K562 (cell line): ENCODE results near the gene CACNA1C. TPM values are rescaled to one million over a fixed set of nuclear protein-coding genes. Genes with fewer than 3 reads are reported as not detected.

Source experiments
- ATAC-seq: fragments of 200-7000 bp; cut with Tn5 transposase; 3 replicates; pipeline ENCODE4 v1.9.1; 2020; ENCODE audit warnings: moderate library complexity
- BruUV-seq: library from RNA; stranded (reverse); fragments of 400-500 nt; replicated peaks from 2 replicates; lab custom pipeline; 2021; lab: Mats Ljungman, UMichigan
- CTCF ChIA-PET: fragments of 300-600 bp; formaldehyde crosslinking; extraction: SDS; loops from one replicate; lab custom pipeline; 2021; ENCODE audit warnings: low intra/inter-chr PET ratio; lab: Yijun Ruan, JAX
- POLR2A ChIA-PET: fragments of 300-600, 350-650 bp; sonication (Branson Sonifier 250); formaldehyde crosslinking; extraction: SDS; loops from one replicate; lab custom pipeline; 2021; ENCODE audit warnings: antibody characterized with exemption, inconsistent platforms; lab: Yijun Ruan, JAX
- DNase-seq, 4 experiments: peaks; one replicate each; pipeline versions ENCODE4 v3.0.0 to v3.0.0-alpha.2; 2011 to 2018; ENCODE audit warnings: low spot score in 3 of 4, mixed read lengths in 3 of 4; ENCODE audit errors: extremely low read depth in 1 of 4
- FAIRE-seq: peaks from 2 replicates; lab custom pipeline; 2011; peaks lifted over from hg19 to GRCh38; lab: Jason Lieb, UNC
- H2AFZ ChIP-seq: 2 replicates; pipeline ENCODE4 v1.6.0; 2011; ENCODE audit warnings: low read depth, low read length, control low read depth, inconsistent platforms
- H3K27ac ChIP-seq: fragments of 200-600 bp; 3 replicates; pipeline ENCODE4 v1.8.0; 2011; ENCODE audit warnings: low read depth, mild to moderate bottlenecking, control low read depth, inconsistent platforms, low read length, moderate library complexity, mixed read lengths; ENCODE audit errors: extremely low read depth
- H3K27me3 ChIP-seq, 2 experiments: fragments of 300-600 bp in 1 of 2; 2 replicates in 1 of 2; 3 replicates in 1 of 2; pipeline versions ENCODE4 v1.6.0 to v1.8.0; 2011; ENCODE audit warnings: inconsistent platforms in 2 of 2, low read length in 2 of 2, mild to moderate bottlenecking in 1 of 2, mixed read lengths in 1 of 2, moderate library complexity in 1 of 2; ENCODE audit not compliant: control insufficient read depth in 2 of 2, insufficient read depth in 2 of 2
- H3K36me3 ChIP-seq: fragments of 300-600 bp; 3 replicates; pipeline ENCODE4 v1.8.0; 2011; ENCODE audit warnings: mild to moderate bottlenecking, low read length, inconsistent platforms; ENCODE audit not compliant: control insufficient read depth, insufficient read depth
- H3K4me1 ChIP-seq, 2 experiments: fragments of 200-600 bp in 1 of 2; replicated peaks in 1 of 2; 2 replicates in 1 of 2; 3 replicates in 1 of 2; pipeline versions ENCODE4 v1.5.1 to v1.8.0; 2011; ENCODE audit warnings: inconsistent platforms in 2 of 2, low read length in 2 of 2, mild to moderate bottlenecking in 1 of 2, mixed read lengths in 1 of 2, moderate library complexity in 1 of 2; ENCODE audit not compliant: control insufficient read depth in 2 of 2, insufficient read depth in 2 of 2
- H3K4me2 ChIP-seq: 2 replicates; pipeline ENCODE4 v1.6.1; 2011; ENCODE audit warnings: low read length, control low read depth, inconsistent platforms, mixed read lengths; ENCODE audit not compliant: insufficient read depth
- H3K4me3 ChIP-seq: fragments of 200-600 bp; sonication (generic), shearing (Covaris generic); 2 replicates; pipeline ENCODE4 v1.5.1; 2016; ENCODE audit warnings: control low read depth, inconsistent platforms
- H3K79me2 ChIP-seq: fragments of 200-600 bp; 3 replicates; pipeline ENCODE4 v1.8.0; 2011; ENCODE audit warnings: low read length, inconsistent platforms; ENCODE audit not compliant: control insufficient read depth, insufficient read depth
- H3K9ac ChIP-seq, 2 experiments: 2 replicates each; pipeline versions ENCODE4 v1.6.0 to v1.6.1; 2011; ENCODE audit warnings: low read depth in 2 of 2, low read length in 2 of 2, control low read depth in 1 of 2, inconsistent platforms in 1 of 2, mild to moderate bottlenecking in 1 of 2, mixed read lengths in 1 of 2; ENCODE audit not compliant: insufficient read depth in 1 of 2
- H3K9me1 ChIP-seq: one replicate; pipeline ENCODE4 v1.6.0; 2011; ENCODE audit warnings: inconsistent platforms, mild to moderate bottlenecking, low read length, moderate library complexity; ENCODE audit not compliant: control insufficient read depth, insufficient read depth
- H3K9me3 ChIP-seq: replicated peaks from 2 replicates; pipeline ENCODE4 v1.5.1; 2011; ENCODE audit warnings: low read depth, low read length, inconsistent platforms; ENCODE audit not compliant: control insufficient read depth, insufficient read depth
- H4K20me1 ChIP-seq: replicated peaks from 2 replicates; pipeline ENCODE4 v1.6.1; 2011; ENCODE audit warnings: low read length, inconsistent platforms, mixed read lengths; ENCODE audit not compliant: control insufficient read depth, insufficient read depth
- DEAF1 ChIP-seq: fragments of 450-650 bp; formaldehyde crosslinking; IDR thresholded peaks from 2 replicates; pipeline ENCODE4 v1.4.0; 2020; ENCODE audit warnings: mild to moderate bottlenecking, moderate library complexity
- EGR1 ChIP-seq: fragments of 450-650 bp; conservative IDR thresholded peaks from 2 replicates; pipeline ENCODE4 v1.6.1; 2017; ENCODE audit warnings: mild to moderate bottlenecking
- EP400 ChIP-seq: fragments of 450-650 bp; IDR thresholded peaks from 2 replicates; pipeline ENCODE4 v1.6.1; 2017; ENCODE audit warnings: antibody characterized with exemption, mild to moderate bottlenecking, moderate library complexity
- HMG20B ChIP-seq: fragments of 250-450 bp; sonication (Bioruptor Pico); IDR thresholded peaks from 2 replicates; pipeline ENCODE4 v1.5.0; 2021; ENCODE audit warnings: mild to moderate bottlenecking
- MEIS2 ChIP-seq: fragments of 450-650 bp; IDR thresholded peaks from 2 replicates; pipeline ENCODE4 v1.6.1; 2014; ENCODE audit warnings: mild to moderate bottlenecking; ENCODE audit not compliant: partially characterized antibody
- PHF21A ChIP-seq: fragments of 450-650 bp; IDR thresholded peaks from 2 replicates; pipeline ENCODE4 v1.6.1; 2017; ENCODE audit warnings: low read depth, borderline replicate concordance
- PRPF4 ChIP-seq: fragments of 200-400 bp; formaldehyde crosslinking; IDR thresholded peaks from one replicate; pipeline ENCODE4 v1.6.1; 2017; ENCODE audit warnings: low read length, low read depth, mild to moderate bottlenecking; ENCODE audit not compliant: insufficient read depth, poor library complexity, severe bottlenecking
- RFX7 ChIP-seq: fragments of 250-450 bp; sonication (Bioruptor Pico); IDR thresholded peaks from 2 replicates; pipeline ENCODE4 v1.5.1; 2021; ENCODE audit warnings: mild to moderate bottlenecking
- RUNX1 ChIP-seq: sonication (generic); IDR thresholded peaks from 2 replicates; pipeline ENCODE4 v1.6.1; 2016; ENCODE audit warnings: antibody characterized with exemption, low read depth
- STAT5A ChIP-seq: IDR thresholded peaks from 2 replicates; pipeline ENCODE4 v1.6.1; 2012; ENCODE audit warnings: low read length, inconsistent platforms, borderline replicate concordance
- YY1 ChIP-seq, 3 experiments: IDR thresholded peaks; 2 replicates each; pipeline ENCODE4 v1.6.1; 2011; ENCODE audit warnings: low read length in 2 of 3, mild to moderate bottlenecking in 2 of 3, moderate library complexity in 2 of 3, borderline replicate concordance in 1 of 3, control low read depth in 1 of 3, low read depth in 1 of 3; ENCODE audit not compliant: insufficient read depth in 3 of 3, insufficient replicate concordance in 2 of 3, control insufficient read depth in 1 of 3, insufficient read length in 1 of 3; ENCODE audit errors: extremely low read depth in 1 of 3
- ZNF12 ChIP-seq: sonication (generic); formaldehyde crosslinking; IDR thresholded peaks from 2 replicates; pipeline ENCODE4 v1.4.0; 2020; ENCODE audit warnings: mild to moderate bottlenecking, missing genetic modification reagents
- ZNF518B ChIP-seq: fragments of 250-450 bp; sonication (Bioruptor Pico); IDR thresholded peaks from 2 replicates; pipeline ENCODE4 v1.5.0; 2021; ENCODE audit warnings: mild to moderate bottlenecking, moderate library complexity
- ZNF668 ChIP-seq: fragments of 250-450 bp; sonication (Bioruptor Pico); IDR thresholded peaks from 2 replicates; pipeline ENCODE4 v1.8.0; 2022; ENCODE audit warnings: mild to moderate bottlenecking, inconsistent platforms
- WGBS: fragments of 100-300 bp; shearing (Covaris generic); methylation state at CpG from one replicate; pipeline ENCODE4 v1.1.6; 2016; ENCODE audit warnings: low coverage, mixed read lengths; ENCODE audit not compliant: insufficient coverage; ENCODE audit errors: missing lambda C conversion rate; 5-methylcytosine and 5-hydroxymethylcytosine counted together
- in situ Hi-C: fragments of 300-500 bp; cut with MboI; formaldehyde crosslinking; loops from 4 replicates; pipeline ENCODE4 v1.15.0; 2018; ENCODE audit warnings: inconsistent platforms, mixed read lengths
- intact Hi-C: fragments of 100-400 bp; cut with micrococcal nuclease; formaldehyde crosslinking; loops from 2 replicates; pipeline ENCODE4 v1.14.2; 2022
- polyA plus RNA-seq, 8 experiments: library from polyadenylated mRNA; depleted of rRNA in 4 of 8; stranded (reverse) in 5 of 8; unstranded in 3 of 8; fragments of >200 nt; fragmentation: Nextera tagmentation in 2 of 8; fragmentation: Illumina TruSeq in 1 of 8; extraction: Ambion mirVana in 2 of 8; extraction: Trizol in 1 of 8; gene quantifications; 2 replicates each; pipeline versions ENCODE4 v1.2.1 to v1.2.3, GENCODE V29; 2011 to 2014; ENCODE audit warnings: inconsistent platforms in 1 of 8, missing spikeins in 1 of 8
- total RNA-seq, 7 experiments: library from RNA; depleted of rRNA in 6 of 7; stranded (reverse); fragments of >200 nt in 6 of 7; fragmentation: Illumina TruSeq in 2 of 7; extraction: Trizol in 2 of 7; gene quantifications; 2 replicates each; pipeline versions ENCODE4 v1.2.1 to v1.2.3, GENCODE V29; 2011 to 2021; ENCODE audit warnings: low replicate concordance in 1 of 7

The CACNA1C gene
- total and polyA plus RNA-seq, 9 of the 15 experiments (the other 6 are each of a cell fraction or from before 2014, with no cell fraction given) = not detected

GRCh38 chr12:2628401-2628800 is 575.6 kb downstream of the CACNA1C start:
- ATAC-seq = no peak
- Histone ChIP-seq H4K20me1 (no peaks in the 10 kb centered on the region; the same call in 1 of the 2 replicates), H3K79me2 (no peaks in the 10 kb centered on the region), H3K9ac (no peak overlapping the region), H3K27me3 (peaks cover 0 to 33% of the 10 kb centered on the region in 2 experiments; a peak in 3 of 5 replicates), H3K4me3 (no peak overlapping the region), H3K4me1 (no peaks in the 10 kb centered on the region), H3K9me1 (no peaks in the 10 kb centered on the region), H3K36me3 (no peaks in the 10 kb centered on the region), H3K27ac (no peak overlapping the region)
- CTCF ChIA-PET = no interaction called here
- 0% methylated on average over 6 of the region's 6 CpGs for WGBS
- POLR2A ChIA-PET = no interaction called here
- no peak for FAIRE-seq
- intact Hi-C loops = no loop called here
- no peak for DNase-seq
- BruUV-seq = no TSS peak
- TF ChIP-seq YY1 (IDR thresholded peaks at IDR 0.05; ENCODE audit: borderline replicate concordance in 1 of 3, control insufficient read depth in 1 of 3, extremely low read depth in 1 of 3, insufficient read depth in 3 of 3, insufficient read length in 1 of 3, insufficient replicate concordance in 2 of 3, low read depth in 1 of 3, low read length in 2 of 3) (no peak), PHF21A (no peak), EGR1 (no peak), MEIS2 (no peak), RFX7 (CRISPR knock-in tag) (no peak), HMG20B (CRISPR knock-in tag) (no peak), ZNF668 (CRISPR knock-in tag) (no peak), ZNF518B (CRISPR knock-in tag) (no peak), PRPF4 (no peak), STAT5A (no peak), EP400 (no peak), RUNX1 (no peak), ZNF12 (CRISPR knock-in tag) (no peak), DEAF1 (no peak)
- TF ChIP-seq, all 486 proteins: peak for 0
- H3K4me2 ChIP-seq = no peak overlapping the region
- H3K9me3 ChIP-seq = no peaks in the 10 kb centered on the region
- in situ Hi-C loops = no loop called here
- no peak overlapping the region for H2AFZ ChIP-seq
